ENCODE measurements around the gene DNLZ. TPM values are rescaled to one million over a fixed set of nuclear protein-coding genes. Genes with fewer than 3 reads are reported as not detected.
A peak's percentile ranks its signal among the peaks of the same experiment; 100 is the strongest.

Gene DNLZ
- total and polyA plus RNA-seq, 9 of the 15 experiments (the other 6 are each of a cell fraction or from before 2014, with no cell fraction given): 0.17 to 44.6 (median 3.4) TPM

DNA sequence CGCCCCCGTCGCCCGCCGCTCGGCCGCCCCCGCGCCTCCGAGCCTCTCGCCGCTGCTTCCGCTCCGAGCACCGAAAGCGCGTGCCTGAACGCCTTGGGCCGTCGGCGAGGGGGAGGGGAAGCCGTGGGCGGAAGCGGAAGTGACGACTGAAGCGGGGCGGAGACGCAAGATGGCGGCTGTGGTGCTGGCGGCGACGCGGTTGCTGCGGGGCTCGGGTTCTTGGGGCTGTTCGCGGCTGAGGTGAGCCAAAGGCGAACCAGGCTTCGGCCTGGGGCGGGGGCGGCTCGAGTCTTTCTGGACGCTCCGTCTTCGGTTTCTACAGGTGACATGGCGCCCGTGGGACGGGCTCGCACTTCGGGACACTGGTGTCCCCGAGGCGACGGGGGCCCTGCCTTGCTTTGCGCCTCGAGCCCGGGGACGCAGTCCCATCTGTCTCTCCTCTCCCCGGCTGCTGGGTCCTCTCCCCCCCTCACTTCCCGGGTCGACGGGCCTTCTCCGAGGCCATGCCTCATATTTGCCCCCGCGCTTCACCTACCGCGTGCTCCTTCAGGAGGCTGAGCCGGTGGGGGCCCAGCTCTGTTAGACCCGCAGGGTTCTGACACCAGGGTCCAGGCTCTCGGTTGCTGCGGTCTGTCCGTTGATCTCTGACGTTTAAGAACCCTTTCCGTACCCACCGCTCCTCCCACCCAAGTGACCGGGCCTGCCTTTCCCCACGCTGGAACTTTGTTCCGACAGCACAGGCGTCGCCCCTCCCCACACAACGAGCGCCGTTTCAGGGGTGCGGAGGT lies 47.1 kb upstream of the DNLZ start, which contains the start of the genes ENTR1 and PMPCA (continued):
- TF ChIP-seq, protein P1, sequence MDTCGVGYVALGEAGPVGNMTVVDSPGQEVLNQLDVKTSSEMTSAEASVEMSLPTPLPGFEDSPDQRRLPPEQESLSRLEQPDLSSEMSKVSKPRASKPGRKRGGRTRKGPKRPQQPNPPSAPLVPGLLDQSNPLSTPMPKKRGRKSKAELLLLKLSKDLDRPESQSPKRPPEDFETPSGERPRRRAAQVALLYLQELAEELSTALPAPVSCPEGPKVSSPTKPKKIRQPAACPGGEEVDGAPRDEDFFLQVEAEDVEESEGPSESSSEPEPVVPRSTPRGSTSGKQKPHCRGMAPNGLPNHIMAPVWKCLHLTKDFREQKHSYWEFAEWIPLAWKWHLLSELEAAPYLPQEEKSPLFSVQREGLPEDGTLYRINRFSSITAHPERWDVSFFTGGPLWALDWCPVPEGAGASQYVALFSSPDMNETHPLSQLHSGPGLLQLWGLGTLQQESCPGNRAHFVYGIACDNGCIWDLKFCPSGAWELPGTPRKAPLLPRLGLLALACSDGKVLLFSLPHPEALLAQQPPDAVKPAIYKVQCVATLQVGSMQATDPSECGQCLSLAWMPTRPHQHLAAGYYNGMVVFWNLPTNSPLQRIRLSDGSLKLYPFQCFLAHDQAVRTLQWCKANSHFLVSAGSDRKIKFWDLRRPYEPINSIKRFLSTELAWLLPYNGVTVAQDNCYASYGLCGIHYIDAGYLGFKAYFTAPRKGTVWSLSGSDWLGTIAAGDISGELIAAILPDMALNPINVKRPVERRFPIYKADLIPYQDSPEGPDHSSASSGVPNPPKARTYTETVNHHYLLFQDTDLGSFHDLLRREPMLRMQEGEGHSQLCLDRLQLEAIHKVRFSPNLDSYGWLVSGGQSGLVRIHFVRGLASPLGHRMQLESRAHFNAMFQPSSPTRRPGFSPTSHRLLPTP (IDR thresholded peaks at IDR 0.05; ENCODE audit: borderline replicate concordance, extremely low read depth, insufficient read length): no peak
- TF ChIP-seq TBL1XR1 (IDR thresholded peaks at IDR 0.05; ENCODE audit: low read length in 2 of 2) (no peak), XRCC5 (IDR thresholded peaks at IDR 0.05; ENCODE audit: low read depth, low read length) (no peak), SRF (CRISPR knock-in tag; IDR thresholded peaks at IDR 0.05) (no peak), ATF2 (CRISPR knock-in tag; IDR thresholded peaks at IDR 0.05) (no peak), NBN (IDR thresholded peaks at IDR 0.05; ENCODE audit: low read depth) (no peak), ARNT (IDR thresholded peaks at IDR 0.05) (no peak), SP1 (CRISPR knock-in tag; IDR thresholded peaks at IDR 0.05) (peak; percentile 81), ERF (CRISPR knock-in tag; IDR thresholded peaks at IDR 0.05) (0 out of 2 replicates have a peak, but pooled peaks have one; percentile 45), OTX1 (CRISPR knock-in tag; IDR thresholded peaks at IDR 0.05) (peak; percentile 54; the same call in 1 of the 2 replicates), ZNF785 (CRISPR knock-in tag; IDR thresholded peaks at IDR 0.05) (no peak), TARDBP (IDR thresholded peaks at IDR 0.05) (no peak), GABPB2 (CRISPR knock-in tag; conservative IDR thresholded peaks at IDR 0.05) (no peak), TAL1 (IDR thresholded peaks at IDR 0.05) (no peak), MECOM (CRISPR knock-in tag; IDR thresholded peaks at IDR 0.05) (no peak), SMAD3 (CRISPR knock-in tag; conservative IDR thresholded peaks at IDR 0.05) (no peak)
- TF ChIP-seq, protein P2, sequence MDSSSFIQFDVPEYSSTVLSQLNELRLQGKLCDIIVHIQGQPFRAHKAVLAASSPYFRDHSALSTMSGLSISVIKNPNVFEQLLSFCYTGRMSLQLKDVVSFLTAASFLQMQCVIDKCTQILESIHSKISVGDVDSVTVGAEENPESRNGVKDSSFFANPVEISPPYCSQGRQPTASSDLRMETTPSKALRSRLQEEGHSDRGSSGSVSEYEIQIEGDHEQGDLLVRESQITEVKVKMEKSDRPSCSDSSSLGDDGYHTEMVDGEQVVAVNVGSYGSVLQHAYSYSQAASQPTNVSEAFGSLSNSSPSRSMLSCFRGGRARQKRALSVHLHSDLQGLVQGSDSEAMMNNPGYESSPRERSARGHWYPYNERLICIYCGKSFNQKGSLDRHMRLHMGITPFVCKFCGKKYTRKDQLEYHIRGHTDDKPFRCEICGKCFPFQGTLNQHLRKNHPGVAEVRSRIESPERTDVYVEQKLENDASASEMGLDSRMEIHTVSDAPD (CRISPR knock-in tag; IDR thresholded peaks at IDR 0.05): no peak
- TF ChIP-seq, protein P3, sequence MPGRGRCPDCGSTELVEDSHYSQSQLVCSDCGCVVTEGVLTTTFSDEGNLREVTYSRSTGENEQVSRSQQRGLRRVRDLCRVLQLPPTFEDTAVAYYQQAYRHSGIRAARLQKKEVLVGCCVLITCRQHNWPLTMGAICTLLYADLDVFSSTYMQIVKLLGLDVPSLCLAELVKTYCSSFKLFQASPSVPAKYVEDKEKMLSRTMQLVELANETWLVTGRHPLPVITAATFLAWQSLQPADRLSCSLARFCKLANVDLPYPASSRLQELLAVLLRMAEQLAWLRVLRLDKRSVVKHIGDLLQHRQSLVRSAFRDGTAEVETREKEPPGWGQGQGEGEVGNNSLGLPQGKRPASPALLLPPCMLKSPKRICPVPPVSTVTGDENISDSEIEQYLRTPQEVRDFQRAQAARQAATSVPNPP (IDR thresholded peaks at IDR 0.05; ENCODE audit: borderline replicate concordance, insufficient read depth, insufficient read length): no peak
- TF ChIP-seq, protein P4, sequence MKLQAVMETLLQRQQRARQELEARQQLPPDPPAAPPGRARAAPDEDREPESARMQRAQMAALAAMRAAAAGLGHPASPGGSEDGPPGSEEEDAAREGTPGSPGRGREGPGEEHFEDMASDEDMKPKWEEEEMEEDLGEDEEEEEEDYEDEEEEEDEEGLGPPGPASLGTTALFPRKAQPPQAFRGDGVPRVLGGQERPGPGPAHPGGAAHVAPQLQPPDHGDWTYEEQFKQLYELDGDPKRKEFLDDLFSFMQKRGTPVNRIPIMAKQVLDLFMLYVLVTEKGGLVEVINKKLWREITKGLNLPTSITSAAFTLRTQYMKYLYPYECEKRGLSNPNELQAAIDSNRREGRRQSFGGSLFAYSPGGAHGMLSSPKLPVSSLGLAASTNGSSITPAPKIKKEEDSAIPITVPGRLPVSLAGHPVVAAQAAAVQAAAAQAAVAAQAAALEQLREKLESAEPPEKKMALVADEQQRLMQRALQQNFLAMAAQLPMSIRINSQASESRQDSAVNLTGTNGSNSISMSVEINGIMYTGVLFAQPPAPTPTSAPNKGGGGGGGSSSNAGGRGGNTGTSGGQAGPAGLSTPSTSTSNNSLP (IDR thresholded peaks at IDR 0.05; ENCODE audit: borderline replicate concordance, low read depth, low read length): no peak

Measured in K562 (cell line).